ENCODE results near the gene PMIS2. TPM values are rescaled to one million over a fixed set of nuclear protein-coding genes. Genes with fewer than 3 reads are reported as not detected.

The PMIS2 gene
- total RNA-seq, 1 donor from 2014 or later, result not detected

- intact Hi-C loops (cut with micrococcal nuclease), result no loop called here
These were observed 37.5 kb downstream of the PMIS2 start for GRCh38 chr19:35623327-35624010.

GRCh38 chr19:35628264-35628564 lies 42.2 kb downstream of the PMIS2 start:
- intact Hi-C loops (cut with micrococcal nuclease), result loop anchor here (1.0 to 5.0 kb wide), 5 partner anchors 16 to 114 kb away; partner anchors contain the start of genes COX6B1, HAUS5 and IGFLR1

DNA sequence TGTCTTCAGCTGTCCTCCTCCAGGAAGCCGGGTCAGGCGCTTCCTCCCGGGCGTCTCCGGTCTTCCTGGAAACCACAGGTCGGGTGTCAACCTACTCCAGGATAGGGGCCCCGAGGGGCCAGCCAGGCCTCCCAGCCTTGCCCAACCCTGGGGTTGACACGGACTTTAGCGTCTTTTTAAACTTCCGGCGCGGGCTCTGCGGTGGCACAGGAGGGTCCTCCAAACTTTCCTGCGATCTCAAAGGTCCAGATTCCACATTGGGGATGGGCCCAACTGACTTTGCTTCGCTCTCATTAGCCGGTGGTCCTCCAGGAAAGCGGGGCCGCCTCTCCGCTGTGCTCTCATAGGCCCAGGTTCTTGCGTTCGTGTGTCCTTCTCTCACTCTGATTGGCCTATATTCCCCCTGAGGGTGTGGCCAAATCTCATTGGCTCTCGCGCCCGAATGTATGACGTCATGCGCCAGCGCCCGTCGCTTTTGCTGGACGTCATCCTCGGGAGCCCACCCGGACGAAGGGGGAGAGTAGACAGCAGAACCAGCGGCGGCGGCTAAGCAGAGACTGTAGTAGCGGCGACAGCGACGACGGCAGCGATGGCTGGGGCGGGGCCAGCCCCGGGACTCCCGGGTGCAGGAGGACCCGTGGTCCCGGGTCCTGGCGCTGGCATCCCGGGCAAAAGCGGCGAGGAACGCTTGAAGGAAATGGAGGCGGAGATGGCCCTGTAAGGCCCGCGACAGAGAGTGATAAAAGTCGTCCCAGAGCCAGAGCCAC lies 42.8 kb downstream of the PMIS2 start, which contains the start of gene RBM42:
TSS of gene RBM42 (plus strand) at position 472 of the 767 bp plus-strand sequence. CDS start at position 590, 118 bp downstream.
- intact Hi-C loops (cut with micrococcal nuclease), result loop anchor here (1.0 to 5.0 kb wide), 5 partner anchors 16 to 114 kb away; partner anchors contain the start of genes COX6B1, HAUS5 and IGFLR1

DNA sequence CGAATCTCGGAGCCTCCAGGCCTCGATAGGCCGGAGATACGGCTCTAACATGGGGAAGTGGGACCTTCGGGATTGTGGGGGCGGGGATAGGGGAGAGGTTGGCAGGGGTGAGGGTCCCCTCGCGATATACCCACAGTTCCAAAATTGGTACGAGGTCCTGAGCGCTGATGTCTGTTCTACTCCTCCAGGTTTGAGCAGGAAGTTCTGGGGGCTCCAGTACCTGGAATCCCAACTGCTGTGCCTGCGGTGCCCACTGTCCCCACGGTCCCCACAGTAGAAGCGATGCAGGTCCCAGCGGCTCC lies 43.3 kb downstream of the PMIS2 start:
- intact Hi-C loops (cut with micrococcal nuclease), result loop anchor here (5.0 kb wide), 1 partner anchor 113 kb away; the partner anchor contains the start of gene IGFLR1

GRCh38 chr19:35633727-35634440 lies 47.9 kb downstream of the PMIS2 start:
- intact Hi-C loops (cut with micrococcal nuclease), result no loop called here

DNA sequence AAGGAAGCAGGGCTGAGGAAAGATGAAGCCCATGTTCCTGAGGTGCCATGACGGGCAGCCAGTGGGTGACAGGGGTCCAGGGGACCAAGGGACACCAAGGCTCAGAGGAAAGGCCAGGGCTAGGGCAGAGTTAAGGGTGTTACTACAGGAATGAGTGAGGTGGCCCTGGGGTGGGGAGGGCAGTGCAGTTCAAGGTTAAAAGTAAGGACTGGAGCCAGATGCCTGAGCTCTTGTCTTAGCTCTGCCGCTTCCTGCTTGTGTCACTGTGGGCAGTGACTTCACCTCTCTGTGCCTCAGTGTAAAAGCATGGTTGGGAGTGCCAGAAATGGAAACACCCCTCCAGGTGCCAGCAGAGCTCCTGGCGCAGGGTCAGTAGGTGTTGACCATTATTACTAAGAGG lies 50.7 kb downstream of the PMIS2 start:
- intact Hi-C loops (cut with micrococcal nuclease), result no loop called here

Other genes with a start within 250 kb of the PMIS2 start
- not detected in 2 replicates for gene FFAR1, start 238.3 kb upstream of the PMIS2 start, total RNA-seq
- 0.16 TPM in 1 of 2 replicates, not detected in the other for gene FFAR3, start 227.7 kb upstream of the PMIS2 start, total RNA-seq
- not detected in 2 replicates for gene GPR42, start 215.1 kb upstream of the PMIS2 start, total RNA-seq
- gene FFAR2, start 137.9 kb upstream of the PMIS2 start, total RNA-seq, result not detected in 2 replicates
- gene KRTDAP, start 95.7 kb upstream of the PMIS2 start, total RNA-seq, result not detected in 2 replicates
- not detected in 2 replicates for gene DMKN, start 72.5 kb upstream of the PMIS2 start, total RNA-seq
- gene SBSN, start 57.9 kb upstream of the PMIS2 start, total RNA-seq, result not detected in 2 replicates
- gene GAPDHS, start 52.7 kb upstream of the PMIS2 start, total RNA-seq, result not detected in 2 replicates
- 54.8 and 58.6 TPM in 2 replicates for gene TMEM147, start 40.5 kb upstream of the PMIS2 start, total RNA-seq
- not detected in 2 replicates for gene ATP4A, start 22.5 kb upstream of the PMIS2 start, total RNA-seq
- 41.6 and 47.4 TPM in 2 replicates for gene HAUS5, start 26.6 kb downstream of the PMIS2 start, total RNA-seq
- gene RBM42, start 42.9 kb downstream of the PMIS2 start, total RNA-seq, result 96.5 and 109 TPM in 2 replicates
- 0.80 and 1.3 TPM in 2 replicates for gene ETV2, start 55.6 kb downstream of the PMIS2 start, total RNA-seq
- 489 and 495 TPM in 2 replicates for gene COX6B1, start 62.1 kb downstream of the PMIS2 start, total RNA-seq
- gene UPK1A, start 80.3 kb downstream of the PMIS2 start, total RNA-seq, result 0.48 and 0.50 TPM in 2 replicates
- 55.9 and 57.1 TPM in 2 replicates for gene ZBTB32, start 118.4 kb downstream of the PMIS2 start, total RNA-seq
- gene KMT2B, start 131.8 kb downstream of the PMIS2 start, total RNA-seq, result 60.0 and 62.6 TPM in 2 replicates
- 31.2 and 35.2 TPM in 2 replicates for gene IGFLR1, start 156.3 kb downstream of the PMIS2 start, total RNA-seq
- 24.0 and 24.5 TPM in 2 replicates for gene U2AF1L4, start 159.2 kb downstream of the PMIS2 start, total RNA-seq
- 42.0 and 45.5 TPM in 2 replicates for gene PSENEN, start 159.5 kb downstream of the PMIS2 start, total RNA-seq
- 10.8 and 15.2 TPM in 2 replicates for gene LIN37, start 162.4 kb downstream of the PMIS2 start, total RNA-seq
- gene HSPB6, start 170.9 kb downstream of the PMIS2 start, total RNA-seq, result not detected in 2 replicates
- gene PROSER3, start 172.0 kb downstream of the PMIS2 start, total RNA-seq, result 50.4 and 51.1 TPM in 2 replicates
- 67.1 and 72.6 TPM in 2 replicates for gene ARHGAP33, start 189.4 kb downstream of the PMIS2 start, total RNA-seq
- not detected in 2 replicates for gene PRODH2, start 226.7 kb downstream of the PMIS2 start, total RNA-seq